BE2C (cell line): ENCODE data around the gene FAM171A1.
"Not testable (repeated sequence)": the region's sequence is repeated elsewhere in the genome, so short reads cannot be mapped to it uniquely, and the experiment has no call there.

Experiments used
- DNase-seq: peaks from one replicate; pipeline ENCODE4 v3.0.0-alpha.2; 2020
- H3K27me3 ChIP-seq: fragments of 250-450 bp; sonication (Bioruptor Pico); 2 replicates; pipeline ENCODE4 v1.5.1; 2020; ENCODE audit warnings: mild to moderate bottlenecking
- H3K36me3 ChIP-seq: fragments of 250-450 bp; sonication (Bioruptor Pico); 2 replicates; pipeline ENCODE4 v1.5.1; 2020; ENCODE audit warnings: mild to moderate bottlenecking
- H3K4me1 ChIP-seq: fragments of 250-450 bp; sonication (Bioruptor Pico); 2 replicates; pipeline ENCODE4 v1.5.1; 2020
- H3K4me3 ChIP-seq: 2 replicates; pipeline ENCODE4 v1.5.1; 2011; ENCODE audit warnings: low read depth, low read length
- H3K9me3 ChIP-seq: fragments of 250-450 bp; sonication (Bioruptor Pico); 2 replicates; pipeline ENCODE4 v1.5.1; 2020
- CTCF ChIP-seq: IDR thresholded peaks from 2 replicates; pipeline ENCODE4 v1.5.1; 2012; ENCODE audit warnings: mild to moderate bottlenecking, low read depth, low read length

FAM171A1 gene

GRCh38 chr10:15393139-15393825 is 22.2 kb upstream of the FAM171A1 start:
- DNase-seq, result no peak
- Histone ChIP-seq H3K9me3 (no peaks in the 10 kb centered on the region), H3K27me3 (no peaks in the 10 kb centered on the region), H3K4me3 (no peak overlapping the region), H3K4me1 (no peaks in the 10 kb centered on the region), H3K36me3 (no peaks in the 10 kb centered on the region)
- TF ChIP-seq CTCF, result no peak

GRCh38 chr10:15391491-15391890 is 20.4 kb upstream of the FAM171A1 start:
- Histone ChIP-seq H3K9me3 (no peaks in the 10 kb centered on the region), H3K4me1 (no peaks in the 10 kb centered on the region)

GRCh38 chr10:15388172-15388571 is 17.1 kb upstream of the FAM171A1 start:
- not testable (repeated sequence) for H3K36me3 ChIP-seq, DNase-seq, H3K27me3 ChIP-seq, H3K4me3 ChIP-seq, H3K4me1 ChIP-seq, H3K9me3 ChIP-seq

More at GRCh38 chr10:15391491-15391890, 20.4 kb upstream of the FAM171A1 start:
- no peak for DNase-seq
- no peaks in the 10 kb centered on the region for H3K36me3 ChIP-seq
- H3K4me3 ChIP-seq, result no peak overlapping the region
- no peaks in the 10 kb centered on the region for H3K27me3 ChIP-seq
- TF ChIP-seq CTCF, result no peak

GRCh38 chr10:15387021-15387420 is 15.9 kb upstream of the FAM171A1 start:
- DNase-seq, result no peak
- H3K4me1 ChIP-seq, result no peaks in the 10 kb centered on the region
- H3K9me3 ChIP-seq, result no peaks in the 10 kb centered on the region
- no peaks in the 10 kb centered on the region for H3K27me3 ChIP-seq
- H3K36me3 ChIP-seq, result no peaks in the 10 kb centered on the region
- no peak for TF ChIP-seq CTCF
- H3K4me3 ChIP-seq, result no peak overlapping the region

GRCh38 chr10:15385552-15386455 is 14.7 kb upstream of the FAM171A1 start:
- no peak overlapping the region for H3K4me3 ChIP-seq
- no peak for DNase-seq
- no peak for TF ChIP-seq CTCF

GRCh38 chr10:15381420-15381819 is 10.3 kb upstream of the FAM171A1 start:
- no peaks in the 10 kb centered on the region for H3K36me3 ChIP-seq
- H3K4me3 ChIP-seq, result no peak overlapping the region
- no peak for TF ChIP-seq CTCF
- H3K27me3 ChIP-seq, result no peaks in the 10 kb centered on the region
- no peaks in the 10 kb centered on the region for H3K9me3 ChIP-seq
- no peaks in the 10 kb centered on the region for H3K4me1 ChIP-seq
- DNase-seq, result no peak

More at GRCh38 chr10:15385552-15386455, 14.7 kb upstream of the FAM171A1 start:
- H3K4me1 ChIP-seq, result no peaks in the 10 kb centered on the region
- H3K36me3 ChIP-seq, result no peaks in the 10 kb centered on the region
- H3K9me3 ChIP-seq, result no peaks in the 10 kb centered on the region
- no peaks in the 10 kb centered on the region for H3K27me3 ChIP-seq
